GM18505 (cell line): ENCODE results near the gene PTPRA.
"Not testable (repeated sequence)": the region's sequence is repeated elsewhere in the genome, so short reads cannot be mapped to it uniquely, and the experiment has no call there.

ENCODE experiments used
- ATAC-seq: cut with Tn5 transposase; IDR thresholded peaks from one replicate; pipeline ENCODE4 v1.9.1; 2021; ENCODE audit not compliant: unreplicated experiment
- POLR2A ChIP-seq: IDR thresholded peaks from 4 replicates; pipeline ENCODE4 v1.6.1; 2011; ENCODE audit warnings: borderline replicate concordance; ENCODE audit not compliant: insufficient read depth, insufficient read length; ENCODE audit errors: extremely low read depth

Gene PTPRA

GRCh38 chr20:3021327-3021726 lies 148.0 kb downstream of the PTPRA start:
- TF ChIP-seq POLR2A, result no peak
- ATAC-seq, result no peak

GRCh38 chr20:3021777-3022176 lies 148.5 kb downstream of the PTPRA start:
- no peak for ATAC-seq
- TF ChIP-seq POLR2A, result no peak

GRCh38 chr20:3022559-3023490 lies 149.5 kb downstream of the PTPRA start:
- ATAC-seq, result not testable (repeated sequence)

- TF ChIP-seq POLR2A, result no peak
Observed at GRCh38 chr20:3027987-3028386, 154.7 kb downstream of the PTPRA start.

GRCh38 chr20:3031524-3032147 lies 158.4 kb downstream of the PTPRA start:
- ATAC-seq, result no peak
- TF ChIP-seq POLR2A, result no peak

More at GRCh38 chr20:3027987-3028386, 154.7 kb downstream of the PTPRA start:
- no peak for ATAC-seq

GRCh38 chr20:3032624-3033023 lies 159.3 kb downstream of the PTPRA start:
- no peak for ATAC-seq
- no peak for TF ChIP-seq POLR2A

- no peak for TF ChIP-seq POLR2A
- ATAC-seq, result no peak
Observed at GRCh38 chr20:3037654-3038053, 164.4 kb downstream of the PTPRA start.

- no peak for TF ChIP-seq POLR2A
- ATAC-seq, result no peak
Observed at GRCh38 chr20:3038454-3038853, 165.2 kb downstream of the PTPRA start.

- TF ChIP-seq POLR2A, result no peak
- ATAC-seq, result no peak
Observed at GRCh38 chr20:3039426-3039825, 166.1 kb downstream of the PTPRA start.

GRCh38 chr20:3040086-3040485 lies 166.8 kb downstream of the PTPRA start:
- TF ChIP-seq POLR2A, result no peak
- ATAC-seq, result no peak

- no peak for ATAC-seq
- TF ChIP-seq POLR2A, result no peak
Observed at GRCh38 chr20:3041854-3042409, 168.7 kb downstream of the PTPRA start.

GRCh38 chr20:3042625-3043024 lies 169.3 kb downstream of the PTPRA start:
- no peak for ATAC-seq
- TF ChIP-seq POLR2A, result no peak

GRCh38 chr20:3043322-3043721 lies 170.0 kb downstream of the PTPRA start, which contains the start of gene GNRH2:
Gene GNRH2, plus strand, starts transcription at chr20:3043622. Its CDS starts 793 bp downstream, at chr20:3044415.
- ATAC-seq, result no peak
- TF ChIP-seq POLR2A, result no peak
